Karpas-422 (cell line): ENCODE results near the gene FBXL12. TPM values are rescaled to one million over a fixed set of nuclear protein-coding genes. Genes with fewer than 3 reads are reported as not detected.
"Not testable (repeated sequence)": the region's sequence is repeated elsewhere in the genome, so short reads cannot be mapped to it uniquely, and the experiment has no call there.

Source experiments
- DNase-seq: peaks from one replicate; pipeline ENCODE4 v3.0.0-alpha.2; 2015
- H2AFZ ChIP-seq: fragments of 200-600 bp; sonication (generic); 2 replicates; pipeline ENCODE4 v1.6.1; 2014; ENCODE audit warnings: antibody characterized with exemption, low read length, mixed read lengths
- H3K27ac ChIP-seq: fragments of 200-600 bp; sonication (generic); 2 replicates; pipeline ENCODE4 v1.5.1; 2014; ENCODE audit warnings: mild to moderate bottlenecking, low read length, moderate library complexity
- H3K27me3 ChIP-seq: fragments of 200-600 bp; sonication (generic); 2 replicates; pipeline ENCODE4 v1.6.1; 2014; ENCODE audit warnings: low read length, mixed read lengths
- H3K36me3 ChIP-seq: fragments of 200-600 bp; sonication (generic); 2 replicates; pipeline ENCODE4 v1.6.1; 2014; ENCODE audit warnings: low read length, mixed read lengths; ENCODE audit not compliant: insufficient read depth
- H3K4me1 ChIP-seq: fragments of 200-600 bp; sonication (generic); 2 replicates; pipeline ENCODE4 v1.6.1; 2014; ENCODE audit warnings: mild to moderate bottlenecking, low read length, mixed read lengths
- H3K4me2 ChIP-seq: fragments of 200-600 bp; sonication (generic); 2 replicates; pipeline ENCODE4 v1.6.1; 2014; ENCODE audit warnings: low read length, low read depth, mild to moderate bottlenecking; ENCODE audit not compliant: poor library complexity, severe bottlenecking
- H3K4me3 ChIP-seq: fragments of 200-600 bp; sonication (generic); 2 replicates; pipeline ENCODE4 v1.5.1; 2014; ENCODE audit warnings: mild to moderate bottlenecking, antibody characterized with exemption, low read length, mixed read lengths
- H3K79me2 ChIP-seq: fragments of 200-600 bp; sonication (generic); 2 replicates; pipeline ENCODE4 v1.6.1; 2014; ENCODE audit warnings: mild to moderate bottlenecking, low read length, mixed read lengths
- H3K9ac ChIP-seq: fragments of 200-600 bp; sonication (generic); 2 replicates; pipeline ENCODE4 v1.6.0; 2014; ENCODE audit warnings: low read length
- H3K9me2 ChIP-seq: fragments of 200-600 bp; sonication (generic), shearing (Covaris generic); replicated peaks from 2 replicates; pipeline ENCODE4 v1.6.0; 2014; ENCODE audit warnings: mild to moderate bottlenecking, low read length, moderate library complexity; ENCODE audit not compliant: insufficient read depth
- H3K9me3 ChIP-seq: fragments of 300-700, 200-600 bp; sonication (generic); 2 replicates; pipeline ENCODE4 v1.6.1; 2014; ENCODE audit warnings: low read length, mixed read lengths
- H4K20me1 ChIP-seq: fragments of 200-600 bp; sonication (generic); 2 replicates; pipeline ENCODE4 v1.6.1; 2014; ENCODE audit warnings: mild to moderate bottlenecking, antibody characterized with exemption, low read length, low read depth; ENCODE audit not compliant: insufficient read depth
- total RNA-seq: library from RNA; depleted of rRNA; stranded (reverse); fragments of >200 nt; shearing (Covaris generic); gene quantifications from 2 replicates; pipeline ENCODE4 v1.2.3, GENCODE V29; 2014; ENCODE audit warnings: low replicate concordance

Gene FBXL12
- total RNA-seq, 1 experiment from 2014 or later: 40.7 TPM

GRCh38 chr19:9793071-9793591 lies 25.7 kb downstream of the FBXL12 start:
- H3K36me3 ChIP-seq: no peaks in the 10 kb centered on the region
- H4K20me1 ChIP-seq: no peaks in the 10 kb centered on the region
- H3K27me3 ChIP-seq: no peaks in the 10 kb centered on the region
- H3K9me2 ChIP-seq: no peaks in the 10 kb centered on the region
- H3K79me2 ChIP-seq: no peaks in the 10 kb centered on the region
- peak overlapping the region; percentile 84 for H3K9ac ChIP-seq
- H2AFZ ChIP-seq: peak overlapping the region; percentile 97
- H3K4me2 ChIP-seq: peak overlapping the region; percentile 89
- no peaks in the 10 kb centered on the region for H3K9me3 ChIP-seq
- DNase-seq: no peak
- H3K4me3 ChIP-seq: peak overlapping the region; percentile 86
- peaks cover 23% of the 10 kb centered on the region for H3K4me1 ChIP-seq
- H3K27ac ChIP-seq: peak overlapping the region; percentile 59

- peak overlapping the region; percentile 97 for H2AFZ ChIP-seq
- H3K36me3 ChIP-seq: no peaks in the 10 kb centered on the region
These were observed 26.4 kb downstream of the FBXL12 start for GRCh38 chr19:9792206-9793070.

GRCh38 chr19:9791552-9792205 lies 27.2 kb downstream of the FBXL12 start:
- peak; percentile 97 for DNase-seq
- Histone ChIP-seq H3K27me3 (no peaks in the 10 kb centered on the region), H3K4me2 (peak overlapping the region; percentile 89), H3K4me1 (peaks cover 24% of the 10 kb centered on the region), H3K79me2 (no peaks in the 10 kb centered on the region), H2AFZ (peak overlapping the region; percentile 76; the same call in 1 of the 2 replicates), H3K36me3 (no peaks in the 10 kb centered on the region), H3K9ac (peak overlapping the region; percentile 64), H3K4me3 (peak overlapping the region; percentile 86), H3K9me2 (no peaks in the 10 kb centered on the region), H4K20me1 (no peaks in the 10 kb centered on the region), H3K9me3 (no peaks in the 10 kb centered on the region), H3K27ac (peak overlapping the region; percentile 62; the same call in 1 of the 2 replicates)

More at GRCh38 chr19:9792206-9793070, 26.4 kb downstream of the FBXL12 start:
- H3K4me1 ChIP-seq: peaks cover 23% of the 10 kb centered on the region
- H3K4me2 ChIP-seq: peak overlapping the region; percentile 89
- H3K27ac ChIP-seq: peak overlapping the region; percentile 62
- H3K27me3 ChIP-seq: no peaks in the 10 kb centered on the region
- H4K20me1 ChIP-seq: no peaks in the 10 kb centered on the region
- no peaks in the 10 kb centered on the region for H3K9me3 ChIP-seq
- H3K9ac ChIP-seq: peak overlapping the region; percentile 84
- H3K9me2 ChIP-seq: no peaks in the 10 kb centered on the region
- DNase-seq: peak; percentile 95
- no peaks in the 10 kb centered on the region for H3K79me2 ChIP-seq
- H3K4me3 ChIP-seq: peak overlapping the region; percentile 86

GRCh38 chr19:9791073-9791367 lies 27.9 kb downstream of the FBXL12 start:
- not testable (repeated sequence) for H3K27ac ChIP-seq, H3K36me3 ChIP-seq, H3K27me3 ChIP-seq, H2AFZ ChIP-seq, DNase-seq, H4K20me1 ChIP-seq, H3K9me2 ChIP-seq, H3K9me3 ChIP-seq, H3K79me2 ChIP-seq
- Histone ChIP-seq H3K4me2 (peak overlapping the region; percentile 58), H3K4me3 (peak overlapping the region; percentile 60), H3K4me1 (peaks cover 29% of the 10 kb centered on the region), H3K9ac (peak overlapping the region; percentile 45)

- not testable (repeated sequence) for H3K27me3 ChIP-seq, DNase-seq, H3K27ac ChIP-seq, H3K9me2 ChIP-seq, H3K9me3 ChIP-seq, H3K4me2 ChIP-seq, H2AFZ ChIP-seq, H3K4me3 ChIP-seq, H4K20me1 ChIP-seq, H3K9ac ChIP-seq, H3K36me3 ChIP-seq, H3K79me2 ChIP-seq
- peaks cover 30% of the 10 kb centered on the region for H3K4me1 ChIP-seq
These were observed 29.3 kb downstream of the FBXL12 start for GRCh38 chr19:9789579-9789978.

- Histone ChIP-seq H3K4me3 (no peak overlapping the region), H3K36me3 (no peaks in the 10 kb centered on the region), H2AFZ (no peak overlapping the region), H3K27me3 (no peaks in the 10 kb centered on the region), H3K4me2 (no peak overlapping the region), H3K4me1 (peaks cover 35% of the 10 kb centered on the region), H3K9me3 (no peaks in the 10 kb centered on the region), H4K20me1 (no peaks in the 10 kb centered on the region), H3K79me2 (peaks cover 2% of the 10 kb centered on the region; the same call in 1 of the 2 replicates), H3K9ac (no peak overlapping the region), H3K9me2 (no peaks in the 10 kb centered on the region), H3K27ac (no peak overlapping the region)
- DNase-seq: no peak
These were observed 29.8 kb downstream of the FBXL12 start for GRCh38 chr19:9789066-9789465.

- not testable (repeated sequence) for H3K4me2 ChIP-seq, H3K79me2 ChIP-seq, H3K9ac ChIP-seq, H3K9me2 ChIP-seq, DNase-seq, H3K27me3 ChIP-seq, H4K20me1 ChIP-seq, H3K36me3 ChIP-seq, H3K27ac ChIP-seq, H2AFZ ChIP-seq, H3K9me3 ChIP-seq, H3K4me3 ChIP-seq
- H3K4me1 ChIP-seq: peaks cover 36% of the 10 kb centered on the region
These were observed 30.3 kb downstream of the FBXL12 start for GRCh38 chr19:9788604-9789003.

GRCh38 chr19:9786819-9787218 lies 32.1 kb downstream of the FBXL12 start:
- no peaks in the 10 kb centered on the region for H3K27me3 ChIP-seq
- H3K4me3 ChIP-seq: peak overlapping the region; percentile 51; the same call in 1 of the 2 replicates
- H3K27ac ChIP-seq: peak overlapping the region; percentile 86; the same call in 1 of the 2 replicates
- H3K9ac ChIP-seq: peak overlapping the region; percentile 54
- peaks cover 27% of the 10 kb centered on the region for H3K4me1 ChIP-seq
- H3K36me3 ChIP-seq: no peaks in the 10 kb centered on the region
- no peaks in the 10 kb centered on the region for H3K9me2 ChIP-seq
- H3K4me2 ChIP-seq: peak overlapping the region; percentile 75
- H3K9me3 ChIP-seq: no peaks in the 10 kb centered on the region
- H2AFZ ChIP-seq: no peak overlapping the region
- no peak for DNase-seq
- H4K20me1 ChIP-seq: no peaks in the 10 kb centered on the region
- H3K79me2 ChIP-seq: peaks cover 5% of the 10 kb centered on the region; the same call in 1 of the 2 replicates
